Cortex of kidney (tissue), 1 donor: Measurements from ENCODE around the gene ZNF276.
"Not testable (repeated sequence)": the region's sequence is repeated elsewhere in the genome, so short reads cannot be mapped to it uniquely, and the experiment has no call there.

ENCODE experiments used
- DNase-seq: peaks from one replicate; lab custom pipeline; 2025; lab: John Stamatoyannopoulos, UW

ZNF276 gene

DNA sequence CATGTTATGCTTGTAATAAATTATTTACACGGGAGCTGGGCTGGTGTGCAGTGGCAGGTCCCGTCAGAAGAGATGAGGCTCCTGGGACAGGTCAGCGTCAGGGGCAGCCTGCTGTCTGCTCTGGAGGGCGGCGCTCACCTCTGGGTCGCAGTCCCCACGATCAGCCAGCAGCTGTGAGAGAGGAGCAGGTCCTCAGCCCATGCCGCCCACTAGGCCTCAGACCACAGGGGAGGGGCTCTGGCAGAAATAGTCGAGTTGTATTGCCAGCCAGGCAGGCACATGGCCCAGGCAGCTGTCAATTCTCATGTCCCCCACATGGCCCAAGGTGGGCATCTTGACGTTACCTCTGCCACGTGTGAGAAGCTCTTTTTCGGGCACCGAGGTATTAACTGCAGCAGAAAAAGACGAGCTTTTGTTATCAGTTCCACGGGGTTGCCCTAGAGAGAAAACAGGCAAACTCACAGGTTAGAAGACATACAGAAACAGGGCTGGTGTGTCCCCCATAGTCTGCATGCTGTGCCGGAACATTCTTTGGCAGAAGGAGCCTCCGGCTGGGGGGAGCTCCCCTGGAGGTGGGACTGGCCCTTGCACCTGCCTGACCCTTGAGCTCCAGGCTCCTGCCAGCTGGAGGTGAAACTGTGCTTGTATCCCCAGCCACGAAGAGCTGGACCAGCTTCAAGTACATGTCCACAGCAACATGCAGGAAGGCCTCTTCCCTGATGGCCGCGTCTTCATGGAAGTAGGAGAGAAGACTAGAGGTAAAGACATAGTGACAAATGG lies 17.4 kb downstream of the ZNF276 start:
- DNase-seq: no peak

- no peak for DNase-seq
Observed at GRCh38 chr16:89739383-89739782, 18.0 kb downstream of the ZNF276 start.

DNA sequence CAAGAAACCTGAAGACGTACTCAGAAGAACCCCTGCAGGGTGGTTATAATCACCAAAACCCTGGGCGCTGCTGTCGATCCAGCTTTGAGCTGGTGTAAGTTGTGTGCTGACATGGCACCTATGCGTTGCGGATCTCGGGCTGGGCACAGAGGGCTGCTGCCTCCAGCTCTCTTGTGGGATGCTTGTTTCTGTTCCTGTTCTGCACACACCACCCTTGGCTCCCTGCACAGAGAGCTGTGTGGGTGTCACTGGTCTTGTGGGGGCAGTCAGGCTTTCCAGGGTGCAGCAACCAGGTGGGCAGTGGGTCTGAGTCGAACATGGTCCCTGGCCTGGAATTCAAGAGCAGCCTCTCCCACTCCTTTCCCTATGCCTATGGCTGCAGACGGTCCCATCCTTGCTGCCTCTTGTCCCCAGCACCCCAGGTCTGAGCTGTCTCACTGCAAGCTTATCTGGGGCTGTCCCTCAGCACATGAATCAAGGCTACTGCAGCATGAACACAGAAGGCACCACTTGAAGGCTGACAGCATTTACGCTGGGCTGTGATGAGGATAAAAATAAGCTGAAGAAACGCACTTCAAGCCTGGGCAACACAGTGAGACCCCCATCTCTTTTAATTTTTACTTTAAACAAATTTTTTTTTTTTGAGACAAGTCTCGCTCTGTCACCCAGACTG lies 20.1 kb downstream of the ZNF276 start:
- no peak for DNase-seq

GRCh38 chr16:89742948-89743347 lies 21.6 kb downstream of the ZNF276 start:
- DNase-seq: no peak

GRCh38 chr16:89744813-89745212 lies 23.5 kb downstream of the ZNF276 start:
- no peak for DNase-seq

GRCh38 chr16:89746043-89746442 lies 24.7 kb downstream of the ZNF276 start:
- no peak for DNase-seq

DNA sequence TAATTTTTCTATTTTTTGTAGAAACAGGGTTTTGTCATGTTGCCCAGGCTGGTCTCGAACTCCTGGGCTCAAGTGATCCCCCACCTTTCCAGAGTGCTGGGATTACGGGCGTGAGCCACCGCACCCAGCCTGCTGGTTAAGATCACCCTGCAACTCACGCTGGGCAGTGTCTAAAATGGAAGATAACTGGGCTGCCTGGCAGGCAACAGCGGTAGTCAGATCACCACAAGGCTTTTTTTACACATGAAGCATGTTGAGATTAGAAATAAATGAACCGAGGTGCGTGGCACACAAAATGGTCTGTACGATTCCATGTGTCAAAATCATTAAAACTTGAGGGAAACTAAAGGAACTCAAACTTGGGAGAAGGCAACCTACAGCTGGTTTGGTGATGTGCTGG lies 26.7 kb downstream of the ZNF276 start:
- no peak for DNase-seq

GRCh38 chr16:89748921-89749320 lies 27.6 kb downstream of the ZNF276 start:
- DNase-seq: no peak

- no peak for DNase-seq
Observed at GRCh38 chr16:89749637-89750036, 28.3 kb downstream of the ZNF276 start.

DNA sequence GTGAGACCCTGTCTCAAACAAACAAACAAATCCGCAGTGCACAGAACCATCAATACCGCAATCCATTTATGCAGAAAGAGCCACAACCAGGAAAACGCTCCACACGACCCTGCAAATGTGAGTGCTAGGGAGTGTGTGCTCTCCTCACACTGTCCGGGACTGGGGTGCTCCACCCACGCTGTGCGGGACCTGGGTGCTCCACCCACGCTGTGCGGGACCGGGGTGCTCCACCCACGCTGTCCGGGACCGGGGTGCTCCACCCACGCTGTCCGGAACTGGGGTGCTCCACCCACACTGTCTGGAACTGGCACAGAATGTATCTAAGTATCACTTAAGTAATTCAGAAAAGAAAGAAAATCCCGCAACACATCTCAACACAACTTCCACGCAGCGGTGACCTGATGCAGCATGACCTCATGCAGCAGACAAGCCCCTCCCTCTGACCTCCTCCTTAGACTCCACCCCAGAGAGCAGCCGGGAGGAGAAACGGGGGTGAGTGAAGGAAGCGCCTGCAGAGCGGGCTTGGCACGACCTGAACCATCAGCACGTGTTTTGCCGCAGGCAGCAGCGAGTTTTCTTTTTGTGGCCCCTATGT lies 38.5 kb downstream of the ZNF276 start:
- DNase-seq: no peak

DNA sequence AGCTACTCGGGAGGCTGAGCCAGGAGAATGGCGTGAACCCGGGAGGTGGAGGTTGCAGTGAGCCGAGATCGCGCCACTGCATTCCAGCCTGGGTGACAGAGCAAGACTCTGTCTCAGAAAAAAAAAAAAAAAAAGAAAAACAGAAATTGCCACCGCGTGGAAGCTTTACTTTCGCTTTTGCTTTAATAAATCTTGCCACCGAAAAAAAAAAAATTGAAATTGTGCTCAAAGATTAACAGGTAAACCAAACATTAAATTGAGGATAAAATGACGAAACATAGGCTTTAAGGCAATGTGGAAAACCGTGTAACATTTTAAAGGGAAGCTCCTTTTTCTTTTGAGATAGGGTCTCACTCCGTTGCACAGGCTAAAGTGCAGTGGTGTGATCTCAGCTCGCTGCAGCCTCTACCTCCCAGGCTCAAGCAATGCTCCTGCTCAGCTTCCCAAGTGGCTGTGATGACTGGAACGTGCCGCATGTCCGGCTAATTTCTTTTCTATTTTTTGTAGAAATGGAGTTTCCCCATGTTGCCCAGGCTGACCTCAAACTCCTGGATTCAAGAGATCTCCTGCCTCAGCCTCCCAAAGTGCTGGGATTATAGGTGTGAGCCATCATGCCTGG lies 40.1 kb downstream of the ZNF276 start:
- DNase-seq: no peak

DNA sequence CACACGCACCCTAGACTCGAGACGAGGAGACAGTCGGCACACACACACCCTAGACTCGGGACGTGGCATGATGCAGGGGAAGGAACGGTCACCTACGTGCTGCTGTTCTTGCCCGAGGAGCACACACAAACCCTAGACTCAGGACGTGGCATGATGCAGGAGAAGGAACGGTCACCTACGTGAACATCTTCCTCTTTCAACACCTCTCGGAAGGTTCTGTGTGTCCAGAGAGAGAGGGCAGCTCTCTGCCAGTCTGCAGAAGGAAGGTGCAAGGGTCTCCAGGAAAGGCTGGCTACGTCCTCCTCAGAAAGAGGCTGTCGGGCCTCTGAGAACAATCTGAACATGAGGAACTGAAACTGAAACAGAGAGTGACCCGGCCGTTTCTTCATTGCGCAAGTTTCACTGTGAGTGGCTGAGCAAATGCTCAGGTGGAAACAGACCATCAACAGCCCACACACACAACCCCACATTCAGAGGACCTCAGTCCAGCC lies 43.4 kb downstream of the ZNF276 start:
- DNase-seq: no peak

DNA sequence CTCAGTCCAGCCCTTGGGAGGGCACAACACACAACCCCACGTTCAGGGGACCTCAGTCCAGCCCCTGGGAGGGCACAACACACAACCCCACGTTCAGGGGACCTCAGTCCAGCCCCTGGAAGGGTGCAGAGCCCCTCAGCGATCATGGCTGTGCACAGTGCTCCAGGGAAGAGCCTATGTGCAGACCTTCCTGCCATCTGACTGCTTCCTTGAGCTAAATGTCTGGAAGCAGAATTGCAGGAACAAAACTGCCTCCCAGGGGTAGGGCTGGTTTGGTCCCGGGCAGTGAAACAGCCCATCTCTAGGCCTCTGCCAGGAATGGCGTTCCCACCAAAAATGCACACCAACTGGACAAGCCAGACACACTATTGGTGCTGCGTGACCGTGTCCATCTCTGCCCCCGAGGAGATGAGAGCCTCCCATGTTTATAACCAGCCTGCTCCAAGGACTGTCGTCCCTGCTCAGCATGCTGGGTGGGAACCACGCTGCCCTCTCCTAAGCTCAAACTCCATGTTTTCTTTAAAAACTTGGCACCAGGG lies 44.0 kb downstream of the ZNF276 start:
- no peak for DNase-seq

- no peak for DNase-seq
Observed at GRCh38 chr16:89770367-89770766, 49.0 kb downstream of the ZNF276 start.

GRCh38 chr16:89775223-89775622 lies 53.9 kb downstream of the ZNF276 start:
- no peak for DNase-seq

GRCh38 chr16:89778211-89778610 lies 56.9 kb downstream of the ZNF276 start:
- DNase-seq: not testable (repeated sequence)

DNA sequence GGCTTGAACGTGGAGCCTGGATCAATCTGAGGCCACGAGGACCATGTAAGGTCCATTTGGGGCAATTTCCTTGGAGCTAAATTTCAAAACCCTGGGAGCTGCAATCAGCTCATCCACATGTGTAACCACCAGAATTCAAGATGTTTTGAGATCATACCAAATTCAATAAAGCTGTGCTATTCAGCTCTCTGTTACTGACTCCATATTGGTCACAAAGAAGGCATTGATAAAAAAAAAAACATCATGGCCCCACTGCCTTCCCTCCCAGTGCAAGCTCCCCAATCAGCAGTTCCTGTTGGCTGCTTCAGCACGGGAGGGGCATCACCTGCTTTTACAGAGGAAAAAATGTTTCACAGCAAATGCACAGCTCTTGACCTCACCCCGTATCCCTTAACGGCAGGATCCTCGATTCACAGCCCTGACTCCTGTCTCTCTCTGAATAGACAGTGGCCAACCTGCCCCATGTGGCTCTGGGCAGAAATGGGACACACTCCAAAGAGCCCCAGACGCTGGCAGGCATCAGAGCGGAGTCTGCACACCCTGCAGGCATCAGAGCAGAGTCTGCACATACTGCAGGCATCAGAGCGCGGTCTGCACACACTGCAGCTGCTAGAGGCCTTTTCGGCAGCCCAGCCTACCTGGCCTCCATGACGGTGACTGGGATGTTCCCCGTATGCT lies 58.0 kb downstream of the ZNF276 start:
- no peak for DNase-seq

GRCh38 chr16:89779909-89780305 lies 58.6 kb downstream of the ZNF276 start:
- DNase-seq: no peak

- DNase-seq: no peak
Observed at GRCh38 chr16:89782489-89782888, 61.2 kb downstream of the ZNF276 start.

DNA sequence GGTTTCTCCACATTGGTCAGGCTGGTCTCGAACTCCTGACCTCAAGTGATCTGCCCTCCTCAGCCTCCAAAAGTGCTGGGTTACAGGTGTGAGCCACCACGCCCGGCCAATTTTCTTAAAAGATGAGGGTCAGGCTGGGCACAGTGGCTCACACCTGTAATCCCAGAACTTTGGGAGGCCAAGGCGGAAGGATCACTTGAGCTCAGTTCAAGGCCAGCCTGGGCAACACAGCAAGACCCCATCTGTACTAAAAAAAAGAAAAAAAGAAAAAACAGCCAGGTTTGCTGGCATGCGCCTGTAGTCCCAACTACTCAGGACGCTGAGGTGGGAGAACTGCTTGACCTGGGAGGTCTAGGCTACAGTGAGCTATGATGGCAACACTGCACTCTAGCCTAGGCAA lies 62.6 kb downstream of the ZNF276 start:
- not testable (repeated sequence) for DNase-seq

GRCh38 chr16:89784406-89784805 lies 63.1 kb downstream of the ZNF276 start:
- DNase-seq: no peak
